ENCODE results near the gene RELA. TPM values are rescaled to one million over a fixed set of nuclear protein-coding genes. Genes with fewer than 3 reads are reported as not detected.

RELA gene
- total and polyA plus RNA-seq, 2 of the 13 experiments (the other 11 are each of a cell fraction or from before 2014, with no cell fraction given), result 21.4 to 40.5 TPM

DNA sequence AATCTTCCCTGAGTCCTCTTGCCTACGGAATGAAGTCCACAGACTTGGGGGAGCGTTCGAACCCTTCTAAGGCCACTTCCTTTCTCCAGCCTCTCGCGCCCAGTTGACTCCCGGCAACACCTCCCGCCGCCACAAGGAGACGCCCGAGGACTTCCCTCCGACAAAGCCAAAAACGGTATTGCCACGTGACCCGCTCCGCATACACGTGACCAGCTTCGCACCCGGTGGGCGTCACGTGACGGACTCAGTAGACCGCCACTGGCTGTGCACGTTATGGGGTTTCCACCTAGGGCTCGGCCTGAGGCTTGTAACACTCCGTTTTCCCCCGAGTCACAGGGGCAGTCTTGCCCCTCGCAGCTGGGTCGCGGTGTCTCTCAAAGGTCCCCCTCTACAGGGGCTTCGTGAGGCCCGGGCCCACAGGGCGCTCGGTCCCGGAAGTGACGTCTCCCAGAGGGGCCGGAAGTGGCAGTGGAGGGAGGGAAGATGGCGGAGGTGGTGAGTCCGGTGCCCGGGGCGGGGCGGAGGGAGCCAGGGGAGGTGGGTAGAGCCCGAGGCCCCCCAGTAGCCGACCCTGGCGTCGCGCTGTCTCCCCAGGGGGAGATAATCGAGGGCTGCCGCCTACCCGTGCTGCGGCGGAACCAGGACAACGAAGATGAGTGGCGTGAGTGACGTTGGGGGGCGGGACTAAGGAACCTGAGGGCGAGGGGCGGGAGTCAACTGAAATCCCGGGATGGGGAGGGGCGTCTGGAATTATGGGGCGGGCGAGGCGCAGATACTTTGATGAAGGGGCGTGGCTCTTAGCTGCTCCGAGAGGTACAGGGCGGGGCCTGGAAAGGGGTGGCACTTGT lies 49.3 kb upstream of the RELA start, which contains the start of gene KAT5 (continued):
- TF ChIP-seq DRAP1 (CRISPR knock-in tag; IDR thresholded peaks at IDR 0.05), result peak; percentile 70
- peak; percentile 91; the same call in 1 of the 2 replicates for TF ChIP-seq ZBTB8A (CRISPR knock-in tag; IDR thresholded peaks at IDR 0.05; ENCODE audit: borderline replicate concordance, low read depth)
- peak; percentile 86; the same call in 1 of the 2 replicates for TF ChIP-seq NR2C2 (CRISPR knock-in tag; IDR thresholded peaks at IDR 0.05; ENCODE audit: borderline replicate concordance)
- TF ChIP-seq HBP1 (CRISPR knock-in tag; IDR thresholded peaks at IDR 0.05; ENCODE audit: low read depth), result peak; percentile 75; the same call in 1 of the 2 replicates
- TF ChIP-seq, protein P1, sequence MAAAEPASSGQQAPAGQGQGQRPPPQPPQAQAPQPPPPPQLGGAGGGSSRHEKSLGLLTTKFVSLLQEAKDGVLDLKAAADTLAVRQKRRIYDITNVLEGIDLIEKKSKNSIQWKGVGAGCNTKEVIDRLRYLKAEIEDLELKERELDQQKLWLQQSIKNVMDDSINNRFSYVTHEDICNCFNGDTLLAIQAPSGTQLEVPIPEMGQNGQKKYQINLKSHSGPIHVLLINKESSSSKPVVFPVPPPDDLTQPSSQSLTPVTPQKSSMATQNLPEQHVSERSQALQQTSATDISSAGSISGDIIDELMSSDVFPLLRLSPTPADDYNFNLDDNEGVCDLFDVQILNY (CRISPR knock-in tag; conservative IDR thresholded peaks at IDR 0.05), result no peak
- peak; percentile 89 for TF ChIP-seq KDM2A (CRISPR knock-in tag; IDR thresholded peaks at IDR 0.05; ENCODE audit: borderline replicate concordance, low read depth)
- TF ChIP-seq, protein P2, sequence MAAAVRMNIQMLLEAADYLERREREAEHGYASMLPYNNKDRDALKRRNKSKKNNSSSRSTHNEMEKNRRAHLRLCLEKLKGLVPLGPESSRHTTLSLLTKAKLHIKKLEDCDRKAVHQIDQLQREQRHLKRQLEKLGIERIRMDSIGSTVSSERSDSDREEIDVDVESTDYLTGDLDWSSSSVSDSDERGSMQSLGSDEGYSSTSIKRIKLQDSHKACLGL (CRISPR knock-in tag; IDR thresholded peaks at IDR 0.05), result peak; percentile 95
- peak; percentile 63 for TF ChIP-seq FOXA3 (CRISPR knock-in tag; IDR thresholded peaks at IDR 0.05)
- TF ChIP-seq JARID2 (CRISPR knock-in tag; IDR thresholded peaks at IDR 0.05; ENCODE audit: insufficient replicate concordance), result peak; percentile 94
- peak; percentile 57; the same call in 1 of the 2 replicates for TF ChIP-seq ZNF777 (CRISPR knock-in tag; IDR thresholded peaks at IDR 0.05)
- no peak for TF ChIP-seq TCF12 (IDR thresholded peaks at IDR 0.05)
- TF ChIP-seq TCF12 (CRISPR knock-in tag; IDR thresholded peaks at IDR 0.05), result peak; percentile 70; the same call in 1 of the 2 replicates
- TF ChIP-seq NFKB2 (CRISPR knock-in tag; IDR thresholded peaks at IDR 0.05; ENCODE audit: borderline replicate concordance), result peak; percentile 96; the same call in 1 of the 2 replicates
- TF ChIP-seq, protein P3, sequence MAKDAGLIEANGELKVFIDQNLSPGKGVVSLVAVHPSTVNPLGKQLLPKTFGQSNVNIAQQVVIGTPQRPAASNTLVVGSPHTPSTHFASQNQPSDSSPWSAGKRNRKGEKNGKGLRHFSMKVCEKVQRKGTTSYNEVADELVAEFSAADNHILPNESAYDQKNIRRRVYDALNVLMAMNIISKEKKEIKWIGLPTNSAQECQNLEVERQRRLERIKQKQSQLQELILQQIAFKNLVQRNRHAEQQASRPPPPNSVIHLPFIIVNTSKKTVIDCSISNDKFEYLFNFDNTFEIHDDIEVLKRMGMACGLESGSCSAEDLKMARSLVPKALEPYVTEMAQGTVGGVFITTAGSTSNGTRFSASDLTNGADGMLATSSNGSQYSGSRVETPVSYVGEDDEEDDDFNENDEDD (CRISPR knock-in tag; IDR thresholded peaks at IDR 0.05; ENCODE audit: borderline replicate concordance), result peak; percentile 95
- peak; percentile 62; the same call in 1 of the 2 replicates for TF ChIP-seq ZBTB3 (CRISPR knock-in tag; IDR thresholded peaks at IDR 0.05; ENCODE audit: borderline replicate concordance, low read depth)
- TF ChIP-seq ZNF484 (CRISPR knock-in tag; IDR thresholded peaks at IDR 0.05; ENCODE audit: borderline replicate concordance, low read depth), result peak; percentile 73; the same call in 1 of the 2 replicates
- no peak for TF ChIP-seq PAWR (CRISPR knock-in tag; IDR thresholded peaks at IDR 0.05; ENCODE audit: borderline replicate concordance)
- TF ChIP-seq DMAP1 (CRISPR knock-in tag; IDR thresholded peaks at IDR 0.05), result peak; percentile 92
- peak; percentile 76; the same call in 1 of the 2 replicates for TF ChIP-seq ZBTB7A (CRISPR knock-in tag; IDR thresholded peaks at IDR 0.05)
- TF ChIP-seq HNF4A (CRISPR knock-in tag; IDR thresholded peaks at IDR 0.05), result no peak
- TF ChIP-seq GABPA (IDR thresholded peaks at IDR 0.05; ENCODE audit: low read depth, low read length), result no peak
- peak; percentile 99 for TF ChIP-seq GABPA (CRISPR knock-in tag; IDR thresholded peaks at IDR 0.05; ENCODE audit: low read depth)
- peak; percentile 88 for TF ChIP-seq HOXA5 (CRISPR knock-in tag; IDR thresholded peaks at IDR 0.05)
- no peak for TF ChIP-seq HHEX (CRISPR knock-in tag; IDR thresholded peaks at IDR 0.05)
- peak; percentile 86; the same call in 1 of the 2 replicates for TF ChIP-seq KLF9 (CRISPR knock-in tag; IDR thresholded peaks at IDR 0.05; ENCODE audit: low read depth)
- peak; percentile 85; the same call in 1 of the 2 replicates for TF ChIP-seq ZNF430 (CRISPR knock-in tag; IDR thresholded peaks at IDR 0.05)
- TF ChIP-seq ZNF3 (CRISPR knock-in tag; IDR thresholded peaks at IDR 0.05), result 0 out of 2 replicates have a peak, but pooled peaks have one; percentile 70
- TF ChIP-seq FOXK2 (IDR thresholded peaks at IDR 0.05), result no peak

All from HepG2 (cell line).